ENCODE data around the gene ZP4. TPM values are rescaled to one million over a fixed set of nuclear protein-coding genes. Genes with fewer than 3 reads are reported as not detected.

Gene ZP4
- total RNA-seq (not detected), polyA plus RNA-seq (not detected)
- long read RNA-seq, donor 1, result 0 reads
- long read RNA-seq, donor 2, result 0 reads
- long read RNA-seq, donor 3, result 0 reads
- long read RNA-seq, donor 4, result 0 reads

- WGBS, result 84% methylated on average over 2 of the region's 2 CpGs
- no peak for DNase-seq
- no peak for ATAC-seq
- intact Hi-C loops (cut with DNase I), result no loop called here
- Histone ChIP-seq H3K9me3 (ENCODE audit: control insufficient read depth, low read length) (no peaks in the 10 kb centered on the region), H3K4me1 (ENCODE audit: control insufficient read depth, insufficient read depth, low read length) (no peaks in the 10 kb centered on the region), H3K27me3 (ENCODE audit: control insufficient read depth, insufficient read depth) (no peaks in the 10 kb centered on the region), H3K4me3 (ENCODE audit: low read length) (no peak within 1 kb of the TSS), H3K27ac (ENCODE audit: low read length) (no peak within 1 kb of the TSS)
Observed at GRCh38 chr1:237890822-237891221, at the start of gene ZP4. Gene ZP4, minus strand, starts transcription at chr1:237890922. Its CDS starts 287 bp downstream, at chr1:237890635.

GRCh38 chr1:237938553-237938952, 47.8 kb upstream of the ZP4 start:
- Histone ChIP-seq H3K4me3 (ENCODE audit: low read length) (no peak overlapping the region), H3K9me3 (ENCODE audit: control insufficient read depth, low read length) (no peaks in the 10 kb centered on the region), H3K27ac (ENCODE audit: low read length) (no peak overlapping the region), H3K27me3 (ENCODE audit: control insufficient read depth, insufficient read depth) (no peaks in the 10 kb centered on the region), H3K4me1 (ENCODE audit: control insufficient read depth, insufficient read depth, low read length) (no peaks in the 10 kb centered on the region)
- ATAC-seq (no peak), DNase-seq (no peak)
- WGBS, result 63% methylated on average over 8 of the region's 8 CpGs
- intact Hi-C loops (cut with DNase I), result no loop called here

GRCh38 chr1:237938068-237938467, 47.3 kb upstream of the ZP4 start:
- no peak for DNase-seq
- WGBS, result 86% methylated on average over 5 of the region's 5 CpGs
- Histone ChIP-seq H3K4me1 (ENCODE audit: control insufficient read depth, insufficient read depth, low read length) (no peaks in the 10 kb centered on the region), H3K27me3 (ENCODE audit: control insufficient read depth, insufficient read depth) (no peaks in the 10 kb centered on the region), H3K4me3 (ENCODE audit: low read length) (no peak overlapping the region), H3K9me3 (ENCODE audit: control insufficient read depth, low read length) (no peaks in the 10 kb centered on the region), H3K27ac (ENCODE audit: low read length) (no peak overlapping the region)
- ATAC-seq, result no peak
- intact Hi-C loops (cut with DNase I), result no loop called here

GRCh38 chr1:237932816-237933215, 42.1 kb upstream of the ZP4 start:
- intact Hi-C loops (cut with DNase I), result no loop called here
- Histone ChIP-seq H3K4me1 (ENCODE audit: control insufficient read depth, insufficient read depth, low read length) (no peaks in the 10 kb centered on the region), H3K9me3 (ENCODE audit: control insufficient read depth, low read length) (no peaks in the 10 kb centered on the region), H3K27ac (ENCODE audit: low read length) (no peak overlapping the region), H3K4me3 (ENCODE audit: low read length) (no peak overlapping the region), H3K27me3 (ENCODE audit: control insufficient read depth, insufficient read depth) (no peaks in the 10 kb centered on the region)
- DNase-seq (no peak), ATAC-seq (no peak)
- 97% methylated on average over 3 of the region's 3 CpGs for WGBS

DNA sequence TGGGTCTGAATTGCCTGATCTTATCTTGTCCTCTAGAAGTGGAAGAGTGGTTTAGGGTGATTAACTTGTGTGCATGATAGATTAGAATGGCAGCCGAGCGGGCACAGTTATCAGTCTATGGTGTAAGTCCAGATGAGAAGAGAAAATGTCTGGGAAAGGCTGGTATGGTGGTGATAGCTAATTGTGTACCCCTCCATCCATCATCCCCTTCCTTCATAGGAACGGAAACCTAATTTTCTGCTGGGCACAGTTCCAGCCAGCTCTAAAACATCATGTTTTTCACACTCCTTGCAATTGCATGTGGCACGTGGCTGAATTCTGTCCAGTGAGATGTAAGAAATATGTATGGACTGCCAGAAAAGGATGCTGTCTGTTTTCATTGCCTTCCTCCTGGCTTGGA, 40.9 kb upstream of the ZP4 start:
- intact Hi-C loops (cut with DNase I), result no loop called here

DNA sequence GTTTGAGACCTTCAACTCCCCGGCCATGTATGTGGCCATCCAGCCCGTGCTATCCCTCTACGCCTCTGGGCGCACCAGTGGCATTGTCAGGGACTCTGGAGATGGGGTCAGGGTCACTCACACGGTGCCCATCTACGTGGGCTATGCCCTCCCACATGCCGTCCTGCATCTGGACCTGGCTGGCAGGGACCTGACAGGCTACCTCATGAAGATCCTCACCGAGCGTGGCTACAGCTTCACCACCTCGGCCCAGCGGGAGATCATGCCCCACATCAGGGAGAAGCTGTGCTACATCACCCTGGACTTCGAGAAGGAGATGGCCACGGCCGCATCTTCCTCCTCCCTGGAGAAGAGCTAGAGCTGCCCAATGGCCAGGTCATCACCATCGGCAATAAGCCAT, 36.5 kb upstream of the ZP4 start:
- H3K4me1 ChIP-seq (ENCODE audit: control insufficient read depth, insufficient read depth, low read length), result no peaks in the 10 kb centered on the region
- DNase-seq (no peak), ATAC-seq (no peak)
- no peak overlapping the region for H3K27ac ChIP-seq (ENCODE audit: low read length)
- no peaks in the 10 kb centered on the region for H3K9me3 ChIP-seq (ENCODE audit: control insufficient read depth, low read length)
- no peaks in the 10 kb centered on the region for H3K27me3 ChIP-seq (ENCODE audit: control insufficient read depth, insufficient read depth)
- intact Hi-C loops (cut with DNase I), result loop anchor here in 1 of 4 donors (10.0 kb wide), 1 partner anchor 62 kb away; no protein-coding TSS in a partner anchor
- 88% methylated on average over 15 of the region's 15 CpGs for WGBS
- H3K4me3 ChIP-seq (ENCODE audit: low read length), result no peak overlapping the region

More for the DNA sequence above, 40.9 kb upstream of the ZP4 start:
- DNase-seq, result no peak
- Histone ChIP-seq H3K27me3 (ENCODE audit: control insufficient read depth, insufficient read depth) (no peaks in the 10 kb centered on the region), H3K4me1 (ENCODE audit: control insufficient read depth, insufficient read depth, low read length) (no peaks in the 10 kb centered on the region), H3K27ac (ENCODE audit: low read length) (no peak overlapping the region), H3K9me3 (ENCODE audit: control insufficient read depth, low read length) (no peaks in the 10 kb centered on the region), H3K4me3 (ENCODE audit: low read length) (no peak overlapping the region)
- ATAC-seq, result no peak
- 14% methylated on average over 4 of the region's 4 CpGs for WGBS

DNA sequence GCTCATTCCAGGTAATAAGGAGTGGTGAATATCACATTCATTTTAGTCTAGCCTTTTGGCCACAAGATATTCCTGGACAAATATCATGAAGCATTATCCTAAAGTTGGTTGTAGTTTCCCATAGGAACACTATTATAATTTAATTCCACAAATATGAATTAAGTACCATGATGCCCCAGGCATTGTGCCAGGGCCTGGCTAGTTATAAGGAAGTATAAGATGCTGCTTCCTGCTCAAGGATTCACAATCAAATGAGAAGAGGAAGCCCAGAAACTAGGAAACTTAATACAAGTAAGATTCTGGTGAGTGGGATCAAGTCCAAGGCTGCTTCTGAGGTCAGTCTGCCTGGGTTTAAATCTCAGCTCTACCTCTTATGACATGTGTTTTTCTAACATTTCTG, 30.6 kb upstream of the ZP4 start:
- Histone ChIP-seq H3K27ac (ENCODE audit: low read length) (no peak overlapping the region), H3K4me3 (ENCODE audit: low read length) (no peak overlapping the region), H3K4me1 (ENCODE audit: control insufficient read depth, insufficient read depth, low read length) (no peaks in the 10 kb centered on the region), H3K27me3 (ENCODE audit: control insufficient read depth, insufficient read depth) (no peaks in the 10 kb centered on the region), H3K9me3 (ENCODE audit: control insufficient read depth, low read length) (no peaks in the 10 kb centered on the region)
- intact Hi-C loops (cut with DNase I), result loop anchor here in 1 of 4 donors (10.0 kb wide), 1 partner anchor 57 kb away; no protein-coding TSS in a partner anchor
- ATAC-seq, result no peak
- peak in 1 of 3 donors; percentile 59 for DNase-seq

GRCh38 chr1:237913345-237913744, 22.6 kb upstream of the ZP4 start:
- Histone ChIP-seq H3K4me3 (ENCODE audit: low read length) (no peak overlapping the region), H3K9me3 (ENCODE audit: control insufficient read depth, low read length) (no peaks in the 10 kb centered on the region), H3K27ac (ENCODE audit: low read length) (no peak overlapping the region), H3K4me1 (ENCODE audit: control insufficient read depth, insufficient read depth, low read length) (no peaks in the 10 kb centered on the region), H3K27me3 (ENCODE audit: control insufficient read depth, insufficient read depth) (no peaks in the 10 kb centered on the region)
- intact Hi-C loops (cut with DNase I), result no loop called here
- ATAC-seq (no peak), DNase-seq (no peak)
- 95% methylated on average over 2 of the region's 2 CpGs for WGBS

DNA sequence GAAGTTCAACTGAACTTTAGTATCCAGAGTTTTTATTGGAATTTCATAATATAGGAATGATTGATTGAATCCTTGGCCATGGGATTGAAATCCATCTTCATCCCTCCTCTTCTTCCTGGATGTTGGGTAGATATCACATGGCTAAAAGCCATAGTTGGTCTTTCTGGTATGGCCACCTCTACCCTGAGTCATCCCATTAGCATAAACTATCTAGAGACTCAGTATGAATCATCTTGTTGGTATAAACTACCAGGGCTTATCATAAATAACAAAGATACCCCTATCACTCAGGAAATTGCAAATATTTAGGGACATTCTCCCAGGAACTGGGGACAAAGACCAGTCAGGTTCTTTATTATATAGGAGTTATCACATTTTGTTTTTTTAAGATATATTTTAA, 21.2 kb upstream of the ZP4 start:
- H3K4me3 ChIP-seq (ENCODE audit: low read length), result no peak overlapping the region
- no peaks in the 10 kb centered on the region for H3K9me3 ChIP-seq (ENCODE audit: control insufficient read depth, low read length)
- no peaks in the 10 kb centered on the region for H3K27me3 ChIP-seq (ENCODE audit: control insufficient read depth, insufficient read depth)
- no peaks in the 10 kb centered on the region for H3K4me1 ChIP-seq (ENCODE audit: control insufficient read depth, insufficient read depth, low read length)
- ATAC-seq (no peak), DNase-seq (no peak)
- no peak overlapping the region for H3K27ac ChIP-seq (ENCODE audit: low read length)
- intact Hi-C loops (cut with DNase I), result no loop called here

- 84% methylated on average over 2 of the region's 2 CpGs for WGBS
- ATAC-seq, result no peak
Observed at GRCh38 chr1:237910834-237911233, 20.1 kb upstream of the ZP4 start.

DNA sequence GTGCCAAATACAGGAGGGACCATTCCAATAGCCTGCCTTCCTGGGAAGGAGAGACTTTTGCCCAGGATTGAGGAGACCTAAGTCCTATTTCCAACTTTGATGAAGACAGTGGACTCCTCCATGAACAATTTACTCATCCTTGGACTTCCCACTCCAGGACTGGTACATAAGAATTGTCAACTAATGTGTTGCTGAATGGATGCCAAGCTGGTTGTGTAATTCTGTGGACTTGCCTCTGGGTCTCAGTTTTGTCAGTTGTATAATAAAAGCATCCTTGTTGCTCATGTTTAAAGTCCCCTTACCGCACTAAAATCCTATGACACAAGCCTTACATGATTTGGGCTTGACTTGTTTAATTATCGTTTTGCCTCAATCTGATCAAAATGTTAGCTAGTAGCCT, 13.2 kb upstream of the ZP4 start:
- 87% methylated on average over 2 of the region's 2 CpGs for WGBS
- intact Hi-C loops (cut with DNase I), result no loop called here
- no peak for DNase-seq
- no peak for ATAC-seq
- Histone ChIP-seq H3K4me3 (ENCODE audit: low read length) (no peak overlapping the region), H3K27ac (ENCODE audit: low read length) (no peak overlapping the region), H3K27me3 (ENCODE audit: control insufficient read depth, insufficient read depth) (no peaks in the 10 kb centered on the region), H3K9me3 (ENCODE audit: control insufficient read depth, low read length) (no peaks in the 10 kb centered on the region), H3K4me1 (ENCODE audit: control insufficient read depth, insufficient read depth, low read length) (no peaks in the 10 kb centered on the region)

More at GRCh38 chr1:237910834-237911233, 20.1 kb upstream of the ZP4 start:
- H3K4me1 ChIP-seq (ENCODE audit: control insufficient read depth, insufficient read depth, low read length), result no peaks in the 10 kb centered on the region
- H3K27ac ChIP-seq (ENCODE audit: low read length), result no peak overlapping the region
- DNase-seq, result no peak
- no peaks in the 10 kb centered on the region for H3K27me3 ChIP-seq (ENCODE audit: control insufficient read depth, insufficient read depth)
- no peaks in the 10 kb centered on the region for H3K9me3 ChIP-seq (ENCODE audit: control insufficient read depth, low read length)
- no peak overlapping the region for H3K4me3 ChIP-seq (ENCODE audit: low read length)
- intact Hi-C loops (cut with DNase I), result no loop called here

Data from right cardiac atrium (tissue), 5 donors.